SIG-M5 (cell line): ENCODE measurements around the gene C22orf39.

Source experiments
- DNase-seq: peaks from one replicate; lab custom pipeline; 2025; lab: John Stamatoyannopoulos, UW

The C22orf39 gene, protein sequence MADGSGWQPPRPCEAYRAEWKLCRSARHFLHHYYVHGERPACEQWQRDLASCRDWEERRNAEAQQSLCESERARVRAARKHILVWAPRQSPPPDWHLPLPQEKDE

GRCh38 chr22:19447330-19448075 lies at the start of gene C22orf39:
Gene C22orf39 (minus strand): TSS chr22:19447711. CDS start chr22:19447688, 23 bp downstream.
- peak; percentile 80 for DNase-seq

DNA sequence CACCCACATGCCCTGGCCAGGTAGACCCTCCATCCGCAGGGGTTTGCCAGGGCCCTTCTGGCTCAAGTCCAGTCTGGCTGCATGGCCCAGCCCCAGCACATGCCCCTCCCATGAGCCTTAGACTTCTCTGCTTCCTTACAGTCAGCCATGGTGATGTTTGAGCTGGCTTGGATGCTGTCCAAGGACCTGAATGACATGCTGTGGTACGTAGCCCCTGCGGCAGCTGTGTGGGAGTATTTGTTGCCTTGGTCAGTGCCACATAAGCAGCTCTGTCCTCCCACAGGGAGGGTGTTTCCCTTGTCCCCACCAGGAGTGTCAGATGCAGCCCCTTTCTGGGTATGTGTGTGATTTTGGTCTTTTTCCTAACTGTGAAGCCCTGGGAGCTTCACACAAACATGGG lies 49.7 kb upstream of the C22orf39 start:
- no peak for DNase-seq

GRCh38 chr22:19496324-19496630 lies 48.8 kb upstream of the C22orf39 start:
- no peak for DNase-seq

DNA sequence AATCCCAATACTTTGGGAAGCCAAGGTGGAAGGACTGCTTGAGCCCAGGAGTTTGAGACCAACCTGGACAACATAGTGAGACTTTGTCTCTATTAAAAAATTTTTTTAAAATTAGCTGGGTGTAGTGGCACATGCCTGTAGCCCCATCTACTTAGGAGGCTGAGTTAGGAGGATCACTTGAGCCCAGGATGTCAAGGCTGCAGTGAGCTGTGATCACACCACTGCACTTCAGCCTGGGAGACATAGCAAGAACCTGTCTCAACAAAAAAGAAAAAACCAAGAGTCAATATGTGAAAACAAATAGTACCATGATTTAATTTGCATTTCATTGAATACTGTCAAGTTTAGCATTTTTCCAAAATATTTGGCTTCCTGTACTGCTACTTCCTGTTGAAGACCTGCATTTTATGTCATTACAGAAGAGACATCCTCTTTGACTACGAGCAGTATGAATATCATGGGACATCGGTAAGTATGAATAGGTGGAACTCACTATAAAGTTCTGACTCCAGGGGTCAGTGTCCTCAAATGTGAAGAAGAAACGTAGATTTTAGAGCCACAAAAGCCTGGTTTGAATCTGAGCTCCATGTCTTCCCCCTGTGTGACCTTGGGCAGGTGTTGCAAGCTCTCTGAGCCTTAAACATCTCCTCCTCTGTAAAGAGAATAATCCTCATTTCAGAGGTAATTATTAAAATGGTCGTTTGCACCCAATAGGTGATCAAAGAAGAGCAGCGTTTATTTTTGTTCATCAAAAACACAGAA lies 48.2 kb upstream of the C22orf39 start:
- DNase-seq = no peak

DNA sequence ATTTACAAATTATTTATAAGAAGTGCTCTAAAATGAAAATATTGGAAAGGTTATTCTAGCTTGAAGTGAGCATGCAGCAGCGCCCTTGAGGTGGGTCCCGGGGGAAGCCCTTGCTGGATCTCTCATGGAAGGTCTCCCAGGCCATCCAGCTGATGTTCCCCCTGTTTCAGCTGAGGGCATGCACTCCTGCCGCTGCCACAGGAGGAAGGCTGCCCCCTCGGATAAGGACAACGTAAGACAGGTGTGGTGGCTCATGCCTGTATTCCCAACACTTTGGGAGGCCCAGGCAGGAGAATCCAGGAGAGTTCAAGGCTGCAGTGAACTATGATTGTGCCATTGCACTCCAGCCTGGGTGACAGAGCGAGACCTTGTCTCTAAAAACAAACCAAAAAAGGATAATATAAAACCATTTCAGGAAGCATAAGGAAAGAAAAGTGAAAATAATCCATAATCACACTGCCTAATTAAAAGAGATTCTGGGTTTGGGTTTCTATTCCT lies 47.2 kb upstream of the C22orf39 start:
- DNase-seq = no peak

GRCh38 chr22:19494001-19494560 lies 46.6 kb upstream of the C22orf39 start:
- no peak for DNase-seq

DNA sequence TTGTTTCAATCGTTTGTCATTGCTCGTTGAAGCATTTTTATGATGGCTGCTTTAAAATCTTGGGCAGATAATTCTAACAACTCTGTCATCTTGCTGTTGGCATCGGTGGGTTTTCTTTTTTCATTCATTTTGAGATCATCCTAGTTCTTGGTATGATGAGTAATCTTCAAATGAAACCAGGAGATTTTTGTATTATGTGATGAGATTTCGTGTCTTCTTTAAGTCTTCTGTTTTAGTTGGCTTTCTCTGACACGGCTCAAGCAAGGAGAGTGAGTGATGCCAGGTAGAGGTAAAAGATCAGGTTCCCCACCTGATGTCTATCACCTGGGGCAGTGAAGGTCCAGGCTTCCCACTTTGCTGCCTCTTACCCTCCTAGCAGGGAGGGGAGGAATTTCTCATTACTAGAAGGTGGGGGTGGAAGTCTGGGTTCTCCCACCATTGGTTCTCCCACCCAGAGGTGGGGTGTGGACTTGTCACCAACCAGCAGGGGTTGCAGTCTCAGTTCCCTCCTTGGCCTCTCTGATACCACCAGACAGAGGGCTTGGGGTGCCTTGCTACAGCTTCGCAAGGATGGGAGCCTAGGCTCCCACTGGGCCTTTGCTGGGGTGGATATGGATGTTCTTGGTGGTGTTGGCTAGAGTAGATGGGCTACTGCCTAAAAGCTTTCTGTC lies 45.1 kb upstream of the C22orf39 start:
- DNase-seq = no peak

DNA sequence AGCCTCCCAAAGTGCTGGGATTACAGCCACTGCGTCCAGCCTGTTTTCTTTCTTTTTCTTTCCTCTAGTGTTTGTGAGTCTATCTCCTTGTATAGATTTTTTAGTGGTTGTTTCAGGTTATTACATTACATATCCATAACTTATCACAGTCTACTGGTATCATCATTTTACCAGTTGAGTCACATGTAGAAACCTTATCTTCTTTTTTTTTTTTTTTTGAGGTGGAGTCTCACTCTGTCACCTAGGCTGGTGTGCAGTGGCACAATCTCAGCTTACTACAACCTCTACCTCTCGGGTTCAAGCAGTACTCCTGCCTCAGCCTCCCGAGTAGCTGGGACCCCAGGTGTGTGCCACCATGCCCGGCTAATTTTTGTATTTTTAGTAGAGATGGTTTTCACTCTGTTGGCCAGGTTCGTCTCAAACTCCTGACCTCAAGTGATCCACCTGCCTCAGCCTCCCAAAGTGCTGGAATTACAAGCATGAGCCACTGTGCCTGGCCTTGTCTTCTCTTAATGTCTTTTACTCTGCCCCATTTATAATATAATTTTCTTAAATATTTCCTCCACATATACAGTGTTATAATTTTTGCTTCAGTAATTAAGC lies 43.2 kb upstream of the C22orf39 start:
- DNase-seq = no peak

DNA sequence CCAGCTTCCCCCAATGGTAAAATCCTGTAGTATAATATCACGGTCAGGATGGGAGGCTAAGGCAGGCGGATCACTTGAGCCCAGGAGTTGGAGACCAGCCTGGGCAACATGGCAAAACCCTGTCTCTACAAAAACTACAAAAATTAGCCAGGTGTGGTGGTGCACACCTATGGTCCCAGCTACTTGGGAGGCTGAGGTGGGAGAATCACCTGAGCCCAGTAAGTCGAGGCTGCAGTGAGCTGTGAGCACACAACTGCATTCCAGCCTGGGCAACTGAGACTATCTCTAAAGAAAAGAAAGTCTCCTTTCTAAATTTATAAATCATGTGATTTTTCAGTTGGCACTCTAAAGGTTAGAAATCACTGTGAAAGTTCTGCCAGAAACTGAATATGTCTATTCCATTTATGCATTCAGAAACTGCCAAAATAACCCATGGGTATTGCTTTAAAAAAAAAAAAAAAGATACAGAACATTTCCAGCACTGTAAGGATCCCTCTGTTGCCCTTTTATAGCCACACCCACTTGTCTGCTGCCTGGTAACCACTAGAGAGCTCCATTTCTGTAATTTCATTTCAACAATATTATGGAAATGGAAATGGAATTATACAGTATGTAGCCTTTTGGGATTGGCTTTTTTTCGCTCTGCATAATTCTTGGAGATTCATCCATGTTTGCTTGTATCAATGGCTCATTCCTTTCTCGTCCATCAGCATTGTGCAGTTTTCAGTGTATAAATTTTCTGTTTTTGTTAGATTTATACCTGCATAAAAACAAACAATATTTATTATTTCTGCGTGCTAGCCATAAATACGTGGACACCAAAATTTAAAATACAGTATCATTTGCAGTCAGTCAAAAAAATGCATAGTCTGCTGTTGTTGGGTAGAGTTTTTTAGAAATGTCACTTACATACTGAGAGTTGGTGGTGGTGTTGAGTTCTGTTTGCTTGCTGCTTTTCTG lies 41.7 kb upstream of the C22orf39 start:
- no peak for DNase-seq

- DNase-seq = no peak
Measured at GRCh38 chr22:19488285-19488684, 40.8 kb upstream of the C22orf39 start.

DNA sequence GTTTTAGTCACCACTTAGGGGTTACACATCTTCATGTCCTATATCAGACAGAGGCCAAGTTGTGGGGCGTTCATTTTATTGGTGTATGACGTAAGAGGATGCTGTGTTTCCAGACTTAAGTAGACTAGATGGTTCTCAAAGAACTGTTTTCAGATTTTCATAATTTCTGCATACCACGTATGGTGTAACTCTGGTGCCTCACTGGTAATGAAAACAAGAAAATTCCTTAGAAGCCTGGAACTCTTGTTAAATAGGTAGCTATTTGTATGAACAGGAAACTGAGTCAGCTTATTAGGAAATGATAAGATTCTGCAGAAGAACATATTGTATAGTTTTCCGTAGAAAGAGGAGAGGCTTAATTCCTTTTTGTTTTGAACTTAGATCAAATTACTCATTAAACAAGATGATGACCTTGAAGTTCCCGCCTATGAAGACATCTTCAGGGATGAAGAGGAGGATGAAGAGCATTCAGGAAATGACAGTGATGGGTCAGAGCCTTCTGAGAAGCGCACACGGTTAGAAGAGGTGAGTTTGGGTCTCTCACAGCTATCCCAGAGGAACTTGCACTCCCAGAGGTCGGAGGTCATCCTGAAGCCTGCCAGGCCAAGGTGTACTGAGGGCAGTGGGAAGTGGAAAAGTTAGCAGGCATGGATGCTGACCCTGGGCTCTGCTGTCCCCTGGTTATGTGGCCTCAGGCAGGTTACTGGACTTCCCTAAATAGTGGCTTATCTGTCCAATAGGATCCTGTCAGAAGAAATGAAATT lies 36.2 kb upstream of the C22orf39 start:
- no peak for DNase-seq

- no peak for DNase-seq
Measured at GRCh38 chr22:19482297-19482696, 34.8 kb upstream of the C22orf39 start.

DNA sequence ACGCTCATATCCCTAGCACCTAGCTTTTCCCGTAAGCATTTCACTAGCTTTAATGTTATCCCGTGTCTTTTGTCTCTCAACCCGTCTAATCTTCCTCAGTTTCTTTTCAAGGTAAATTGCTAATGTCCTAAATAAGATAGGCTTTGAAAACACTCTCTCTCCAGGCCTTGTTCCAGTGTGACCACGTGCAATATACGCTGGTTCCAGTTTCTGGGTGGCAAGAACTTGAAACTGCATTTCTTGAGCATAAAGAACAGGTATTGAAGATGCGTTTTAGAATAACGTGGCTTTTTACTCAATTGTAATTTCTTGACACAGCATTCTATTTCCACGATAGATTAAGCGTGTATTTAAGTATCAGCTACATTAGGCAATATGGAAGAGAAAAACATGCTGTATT lies 33.3 kb upstream of the C22orf39 start:
- no peak for DNase-seq

- no peak for DNase-seq
Measured at GRCh38 chr22:19480173-19480568, 32.7 kb upstream of the C22orf39 start.

GRCh38 chr22:19479355-19480172 lies 32.1 kb upstream of the C22orf39 start, which contains the start of gene CDC45:
Gene CDC45 (plus strand): TSS chr22:19479920. CDS start chr22:19479969, 49 bp downstream.
- DNase-seq = peak; percentile 91

DNA sequence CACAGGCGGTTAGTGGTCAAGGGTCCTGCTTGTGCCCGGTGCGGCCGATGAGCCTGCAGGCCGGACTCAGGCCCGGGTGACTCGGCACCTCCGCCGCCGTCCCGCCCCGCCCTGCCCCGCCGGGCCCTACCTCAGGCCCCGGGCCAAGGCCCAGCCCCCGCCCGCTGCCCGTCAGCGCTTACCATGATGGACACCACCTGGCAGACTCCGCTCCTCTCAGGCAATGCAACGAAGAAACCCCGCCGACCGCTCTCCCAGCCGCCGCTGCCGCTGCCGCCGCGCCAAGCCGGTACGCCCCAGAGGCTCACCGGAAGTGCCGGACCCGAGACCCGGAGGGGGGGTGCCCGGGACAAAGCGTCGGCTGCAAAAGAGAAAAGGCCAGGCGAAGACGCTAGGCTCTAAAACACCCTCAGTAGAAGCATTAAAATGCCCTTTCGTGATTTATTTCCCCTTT lies 31.4 kb upstream of the C22orf39 start, which contains the start of gene UFD1:
Gene UFD1 (minus strand): TSS at position 293 of the 454 bp plus-strand sequence. CDS start 108 bp downstream, at position 185.
- DNase-seq = no peak

DNA sequence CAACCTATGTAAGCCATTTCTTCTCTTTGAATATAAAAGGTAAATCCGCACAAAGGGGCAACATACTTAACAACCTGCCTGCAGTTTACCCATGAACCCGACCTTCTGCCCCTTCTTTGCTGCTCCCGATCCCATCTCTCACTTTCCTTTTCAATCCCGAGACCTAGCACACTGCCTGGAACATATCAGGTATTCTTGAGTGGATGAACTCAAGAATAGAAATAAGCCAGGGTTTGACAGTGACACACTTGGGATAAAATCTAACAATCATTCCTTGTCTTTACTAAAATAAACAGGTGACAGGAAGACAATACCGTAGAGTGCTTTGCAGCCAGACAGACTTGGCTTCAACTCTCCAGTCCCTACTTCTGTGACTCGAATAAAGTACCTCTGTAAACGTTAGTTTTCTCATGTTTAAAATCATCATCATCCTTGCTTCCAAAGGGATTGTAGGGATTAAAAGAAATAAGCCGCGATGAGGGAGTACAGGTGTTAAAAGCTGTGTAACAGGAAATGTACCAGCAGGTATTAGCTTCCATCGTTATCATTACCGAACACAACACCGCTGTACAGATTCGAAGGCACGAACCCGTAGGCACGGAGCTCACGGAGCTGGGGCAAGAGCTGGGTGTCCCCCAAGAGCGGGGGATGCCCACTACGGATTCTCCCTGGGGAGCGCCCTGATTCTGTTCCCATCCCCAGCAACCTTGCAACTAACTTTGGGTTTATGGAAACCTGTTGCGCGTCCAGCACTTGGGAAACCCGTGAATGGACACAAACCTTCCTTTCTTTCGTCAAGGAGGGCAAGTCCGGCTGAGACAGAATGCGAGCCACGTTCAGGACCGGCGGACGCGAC lies 30.8 kb upstream of the C22orf39 start:
- no peak for DNase-seq
